ENCODE measurements around the gene SORCS3. TPM values are rescaled to one million over a fixed set of nuclear protein-coding genes. Genes with fewer than 3 reads are reported as not detected.
A peak's percentile ranks its signal among the peaks of the same experiment; 100 is the strongest.

The SORCS3 gene
- total and polyA plus RNA-seq, 4 donors, result 3.7 to 15.7 (median 14.8) TPM

DNA sequence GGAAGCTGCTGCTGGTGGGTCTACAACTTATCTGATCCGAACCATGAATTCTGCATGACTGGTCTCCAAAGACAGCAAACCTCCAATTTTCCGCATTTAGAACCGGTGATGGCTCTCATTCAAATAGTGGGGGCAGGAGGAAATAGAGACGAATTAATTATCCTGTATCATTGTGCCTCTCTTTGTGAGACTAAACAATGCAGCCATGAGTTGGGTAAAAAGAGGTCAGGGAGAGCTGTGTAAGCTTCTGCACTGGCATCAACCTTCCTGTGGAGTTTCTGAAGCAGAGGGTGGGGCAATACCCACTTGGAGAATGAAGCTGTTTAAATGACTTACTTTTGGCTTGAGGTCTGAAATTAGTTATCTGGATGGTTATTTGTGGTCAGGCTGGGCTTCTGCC lies 266.4 kb downstream of the SORCS3 start:
- WGBS (ENCODE audit: insufficient coverage), result 39% methylated on average over 2 of the region's 4 CpGs
- peaks cover 6% of the 10 kb centered on the region for H3K27me3 ChIP-seq (ENCODE audit: control insufficient read depth, insufficient read depth, low read length)

DNA sequence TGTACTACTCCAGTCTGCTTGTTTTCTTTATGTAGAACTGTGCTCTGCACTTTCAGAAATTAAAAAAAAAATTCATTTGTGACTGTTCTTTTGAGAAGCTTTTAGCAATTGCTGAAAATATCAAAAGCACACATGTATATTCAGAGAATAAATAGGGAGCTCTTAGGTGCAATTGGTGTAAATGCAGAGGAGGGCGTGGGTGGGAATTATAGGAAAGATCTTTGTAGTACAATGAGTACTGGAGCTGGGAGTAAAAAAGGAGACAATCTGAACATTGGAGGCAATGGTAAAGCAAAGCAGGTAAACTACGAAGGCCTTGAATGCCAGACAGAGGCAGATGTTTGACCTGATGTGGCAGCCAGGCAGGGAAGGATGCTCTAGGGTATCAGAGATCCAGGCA lies 267.5 kb downstream of the SORCS3 start:
- no peaks in the 10 kb centered on the region for H3K9me3 ChIP-seq (ENCODE audit: control insufficient read depth, insufficient read depth, low read length)
- no peak overlapping the region for H3K4me3 ChIP-seq (ENCODE audit: low read depth, low read length)
- H3K27me3 ChIP-seq (ENCODE audit: control insufficient read depth, insufficient read depth, low read length), result peaks cover 2% of the 10 kb centered on the region
- no peaks in the 10 kb centered on the region for H3K36me3 ChIP-seq (ENCODE audit: control insufficient read depth, insufficient read depth, low read length)
- DNase-seq (ENCODE audit: low read depth in 4 of 6, low spot score in 6 of 6), result no peak
- WGBS (ENCODE audit: insufficient coverage), result 93% methylated on average over 2 of the region's 2 CpGs
- H3K27ac ChIP-seq (ENCODE audit: low read depth, low read length), result no peak overlapping the region
- H3K4me1 ChIP-seq (ENCODE audit: control insufficient read depth, insufficient read depth, low read length), result no peaks in the 10 kb centered on the region

More for the DNA sequence above, 266.4 kb downstream of the SORCS3 start:
- Histone ChIP-seq H3K36me3 (ENCODE audit: control insufficient read depth, insufficient read depth, low read length) (no peaks in the 10 kb centered on the region), H3K9me3 (ENCODE audit: control insufficient read depth, insufficient read depth, low read length) (no peaks in the 10 kb centered on the region), H3K27ac (ENCODE audit: low read depth, low read length) (no peak overlapping the region), H3K4me3 (ENCODE audit: low read depth, low read length) (no peak overlapping the region), H3K4me1 (ENCODE audit: control insufficient read depth, insufficient read depth, low read length) (no peaks in the 10 kb centered on the region)
- peak in 1 of 6 donors; percentile 36 for DNase-seq (ENCODE audit: low read depth in 4 of 6, low spot score in 6 of 6)

GRCh38 chr10:104910712-104911111 lies 269.6 kb downstream of the SORCS3 start:
- no peaks in the 10 kb centered on the region for H3K9me3 ChIP-seq (ENCODE audit: control insufficient read depth, insufficient read depth, low read length)
- no peaks in the 10 kb centered on the region for H3K36me3 ChIP-seq (ENCODE audit: control insufficient read depth, insufficient read depth, low read length)
- H3K27ac ChIP-seq (ENCODE audit: low read depth, low read length), result no peak overlapping the region
- no peaks in the 10 kb centered on the region for H3K4me1 ChIP-seq (ENCODE audit: control insufficient read depth, insufficient read depth, low read length)
- no peaks in the 10 kb centered on the region for H3K27me3 ChIP-seq (ENCODE audit: control insufficient read depth, insufficient read depth, low read length)
- WGBS (ENCODE audit: insufficient coverage), result 80% methylated on average over 3 of the region's 3 CpGs
- H3K4me3 ChIP-seq (ENCODE audit: low read depth, low read length), result no peak overlapping the region
- no peak for DNase-seq (ENCODE audit: low read depth in 4 of 6, low spot score in 6 of 6)

DNA sequence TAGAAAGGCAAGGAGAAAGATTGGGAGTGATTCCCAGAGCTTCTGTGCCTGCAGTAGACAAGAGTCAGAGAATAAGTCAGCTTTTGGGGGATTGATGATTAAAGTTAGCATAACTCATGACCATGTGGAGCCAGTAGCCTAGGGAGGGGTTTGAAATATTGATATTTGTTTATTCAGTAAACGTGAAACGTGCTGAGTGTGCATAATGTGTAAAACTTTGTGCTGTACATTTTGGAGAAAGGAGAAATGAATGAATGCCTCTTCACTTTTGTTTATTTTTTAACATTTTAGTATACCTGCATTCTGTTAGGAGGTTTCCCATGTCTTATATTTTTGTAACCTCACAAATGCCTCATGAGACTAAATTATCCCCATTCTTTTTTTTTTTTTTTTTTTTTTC lies 272.3 kb downstream of the SORCS3 start:
- no peaks in the 10 kb centered on the region for H3K9me3 ChIP-seq (ENCODE audit: control insufficient read depth, insufficient read depth, low read length)
- H3K4me3 ChIP-seq (ENCODE audit: low read depth, low read length), result no peak overlapping the region
- no peaks in the 10 kb centered on the region for H3K36me3 ChIP-seq (ENCODE audit: control insufficient read depth, insufficient read depth, low read length)
- H3K27ac ChIP-seq (ENCODE audit: low read depth, low read length), result no peak overlapping the region
- no peaks in the 10 kb centered on the region for H3K4me1 ChIP-seq (ENCODE audit: control insufficient read depth, insufficient read depth, low read length)
- DNase-seq (ENCODE audit: low read depth in 4 of 6, low spot score in 6 of 6), result no peak
- no peaks in the 10 kb centered on the region for H3K27me3 ChIP-seq (ENCODE audit: control insufficient read depth, insufficient read depth, low read length)
- WGBS (ENCODE audit: insufficient coverage), result no CpG with 5 or more reads among the region's 2 CpGs

DNA sequence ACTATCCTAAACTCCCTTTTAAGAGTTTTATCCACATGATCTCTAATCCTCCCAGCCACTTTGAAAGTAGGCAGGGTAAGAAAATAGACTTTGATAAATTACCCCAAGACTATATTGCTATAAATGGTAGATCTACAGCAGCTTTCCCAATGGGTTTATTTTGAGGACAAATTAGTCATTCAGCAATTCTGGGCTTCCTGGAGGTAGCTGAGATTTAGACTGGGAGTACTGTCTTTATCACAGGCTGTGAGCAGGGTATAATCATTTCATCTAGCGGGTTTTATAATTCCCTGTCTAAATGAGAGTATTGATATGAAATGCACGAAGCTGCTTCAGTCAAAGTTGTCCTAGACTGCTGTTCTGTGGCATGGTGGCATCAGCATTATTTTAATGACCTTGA lies 279.4 kb downstream of the SORCS3 start:
- Histone ChIP-seq H3K9me3 (ENCODE audit: control insufficient read depth, insufficient read depth, low read length) (no peaks in the 10 kb centered on the region), H3K4me3 (ENCODE audit: low read depth, low read length) (no peak overlapping the region), H3K36me3 (ENCODE audit: control insufficient read depth, insufficient read depth, low read length) (no peaks in the 10 kb centered on the region), H3K27me3 (ENCODE audit: control insufficient read depth, insufficient read depth, low read length) (no peaks in the 10 kb centered on the region), H3K4me1 (ENCODE audit: control insufficient read depth, insufficient read depth, low read length) (no peaks in the 10 kb centered on the region), H3K27ac (ENCODE audit: low read depth, low read length) (no peak overlapping the region)
- DNase-seq (ENCODE audit: low read depth in 4 of 6, low spot score in 6 of 6), result no peak
- WGBS (ENCODE audit: insufficient coverage), result no CpG with 5 or more reads among the region's 2 CpGs

DNA sequence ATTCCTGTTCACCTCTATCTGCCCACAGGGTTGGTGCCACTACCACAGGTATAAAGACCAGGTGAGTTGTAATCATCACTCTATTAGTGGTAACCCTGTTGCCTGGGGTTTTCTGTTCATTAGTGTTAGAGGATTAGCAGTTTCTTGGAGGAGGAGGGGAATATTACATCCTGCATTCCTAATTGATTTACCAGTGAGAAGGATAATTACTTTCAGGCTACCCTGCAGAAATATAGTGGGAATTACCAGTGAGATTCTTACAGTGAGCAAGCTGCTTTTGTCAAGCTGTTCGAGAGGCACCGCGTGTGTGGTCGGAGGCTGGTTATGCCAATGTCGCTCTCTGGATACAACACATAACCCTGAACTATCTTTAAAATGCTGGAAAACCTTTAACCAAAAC lies 280.7 kb downstream of the SORCS3 start:
- H3K36me3 ChIP-seq (ENCODE audit: control insufficient read depth, insufficient read depth, low read length), result no peaks in the 10 kb centered on the region
- H3K4me1 ChIP-seq (ENCODE audit: control insufficient read depth, insufficient read depth, low read length), result peaks cover 3% of the 10 kb centered on the region
- H3K9me3 ChIP-seq (ENCODE audit: control insufficient read depth, insufficient read depth, low read length), result no peaks in the 10 kb centered on the region
- peak in 1 of 6 donors; percentile 79 for DNase-seq (ENCODE audit: low read depth in 4 of 6, low spot score in 6 of 6)
- no peak overlapping the region for H3K4me3 ChIP-seq (ENCODE audit: low read depth, low read length)
- no peaks in the 10 kb centered on the region for H3K27me3 ChIP-seq (ENCODE audit: control insufficient read depth, insufficient read depth, low read length)
- no CpG with 5 or more reads among the region's 5 CpGs for WGBS (ENCODE audit: insufficient coverage)
- H3K27ac ChIP-seq (ENCODE audit: low read depth, low read length), result no peak overlapping the region

DNA sequence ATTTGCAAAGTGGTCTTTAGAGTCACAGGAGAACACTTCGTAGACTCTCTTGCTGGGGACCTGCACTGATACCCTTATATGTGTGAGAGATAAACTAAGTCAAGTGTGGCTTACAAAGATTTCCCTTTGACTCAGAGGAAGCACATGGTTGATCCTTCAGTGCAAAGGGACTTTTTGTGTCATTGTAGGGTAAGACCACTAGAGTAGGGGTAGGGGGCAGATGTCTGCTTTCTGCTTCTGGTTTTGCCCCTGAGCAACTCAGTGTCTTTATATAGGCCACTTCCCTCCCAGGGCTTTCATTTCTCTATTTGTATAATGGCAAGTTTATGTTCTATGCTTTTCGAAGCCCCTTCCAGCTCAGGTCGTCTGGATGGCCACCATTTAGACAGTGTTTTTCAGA lies 281.7 kb downstream of the SORCS3 start:
- Histone ChIP-seq H3K36me3 (ENCODE audit: control insufficient read depth, insufficient read depth, low read length) (no peaks in the 10 kb centered on the region), H3K9me3 (ENCODE audit: control insufficient read depth, insufficient read depth, low read length) (no peaks in the 10 kb centered on the region), H3K4me1 (ENCODE audit: control insufficient read depth, insufficient read depth, low read length) (peaks cover 3% of the 10 kb centered on the region), H3K27me3 (ENCODE audit: control insufficient read depth, insufficient read depth, low read length) (no peaks in the 10 kb centered on the region), H3K4me3 (ENCODE audit: low read depth, low read length) (no peak overlapping the region), H3K27ac (ENCODE audit: low read depth, low read length) (no peak overlapping the region)
- no peak for DNase-seq (ENCODE audit: low read depth in 4 of 6, low spot score in 6 of 6)
- 100% methylated on average over 1 of the region's 3 CpGs for WGBS (ENCODE audit: insufficient coverage)

GRCh38 chr10:104923501-104923900 lies 282.4 kb downstream of the SORCS3 start:
- H3K4me3 ChIP-seq (ENCODE audit: low read depth, low read length), result no peak overlapping the region
- H3K36me3 ChIP-seq (ENCODE audit: control insufficient read depth, insufficient read depth, low read length), result no peaks in the 10 kb centered on the region
- WGBS (ENCODE audit: insufficient coverage), result 86% methylated on average over 1 of the region's 3 CpGs
- H3K27ac ChIP-seq (ENCODE audit: low read depth, low read length), result no peak overlapping the region
- no peak for DNase-seq (ENCODE audit: low read depth in 4 of 6, low spot score in 6 of 6)
- no peaks in the 10 kb centered on the region for H3K27me3 ChIP-seq (ENCODE audit: control insufficient read depth, insufficient read depth, low read length)
- peaks cover 5% of the 10 kb centered on the region for H3K4me1 ChIP-seq (ENCODE audit: control insufficient read depth, insufficient read depth, low read length)
- H3K9me3 ChIP-seq (ENCODE audit: control insufficient read depth, insufficient read depth, low read length), result no peaks in the 10 kb centered on the region

GRCh38 chr10:104924101-104924795 lies 283.2 kb downstream of the SORCS3 start:
- no peaks in the 10 kb centered on the region for H3K36me3 ChIP-seq (ENCODE audit: control insufficient read depth, insufficient read depth, low read length)
- no peak overlapping the region for H3K4me3 ChIP-seq (ENCODE audit: low read depth, low read length)
- DNase-seq (ENCODE audit: low read depth in 4 of 6, low spot score in 6 of 6), result no peak
- no peak overlapping the region for H3K27ac ChIP-seq (ENCODE audit: low read depth, low read length)
- WGBS (ENCODE audit: insufficient coverage), result 94% methylated on average over 3 of the region's 6 CpGs
- H3K9me3 ChIP-seq (ENCODE audit: control insufficient read depth, insufficient read depth, low read length), result no peaks in the 10 kb centered on the region
- peaks cover 7% of the 10 kb centered on the region for H3K4me1 ChIP-seq (ENCODE audit: control insufficient read depth, insufficient read depth, low read length)
- no peaks in the 10 kb centered on the region for H3K27me3 ChIP-seq (ENCODE audit: control insufficient read depth, insufficient read depth, low read length)

GRCh38 chr10:104925232-104925851 lies 284.3 kb downstream of the SORCS3 start:
- H3K27me3 ChIP-seq (ENCODE audit: control insufficient read depth, insufficient read depth, low read length), result no peaks in the 10 kb centered on the region
- H3K9me3 ChIP-seq (ENCODE audit: control insufficient read depth, insufficient read depth, low read length), result no peaks in the 10 kb centered on the region
- no peaks in the 10 kb centered on the region for H3K36me3 ChIP-seq (ENCODE audit: control insufficient read depth, insufficient read depth, low read length)
- peaks cover 7% of the 10 kb centered on the region for H3K4me1 ChIP-seq (ENCODE audit: control insufficient read depth, insufficient read depth, low read length)
- no peak overlapping the region for H3K4me3 ChIP-seq (ENCODE audit: low read depth, low read length)
- WGBS (ENCODE audit: insufficient coverage), result no CpG with 5 or more reads among the region's 3 CpGs
- H3K27ac ChIP-seq (ENCODE audit: low read depth, low read length), result no peak overlapping the region
- peak in 2 of 6 donors; percentile 57 to 74 for DNase-seq (ENCODE audit: low read depth in 4 of 6, low spot score in 6 of 6)
